PC-9 (cell line): ENCODE data around the gene RALGAPB. TPM values are rescaled to one million over a fixed set of nuclear protein-coding genes. Genes with fewer than 3 reads are reported as not detected.

ENCODE experiments used
- BruUV-seq: library from RNA; stranded (reverse); fragments of 400-500 nt; replicated peaks from 2 replicates; lab custom pipeline; 2021; lab: Mats Ljungman, UMichigan
- CTCF ChIA-PET: fragments of 300-600 bp; sonication (Branson Sonifier 250); formaldehyde crosslinking; loops from one replicate; lab custom pipeline; 2022; ENCODE audit warnings: antibody characterized with exemption; lab: Charles Lee
- POLR2A ChIA-PET: fragments of 300-600 bp; sonication (Branson Sonifier 250); formaldehyde crosslinking; loops from one replicate; lab custom pipeline; 2022; ENCODE audit warnings: antibody characterized with exemption; ENCODE audit not compliant: unreplicated experiment; lab: Charles Lee
- DNase-seq, 2 experiments: peaks; one replicate each; pipeline versions ENCODE4 v3.0.0 to v3.0.0-alpha.2; 2015 to 2022; ENCODE audit warnings: mixed read lengths in 1 of 2
- H2AFZ ChIP-seq: fragments of 200-600 bp; sonication (generic); 2 replicates; pipeline ENCODE4 v1.8.1; 2017; ENCODE audit warnings: antibody characterized with exemption
- H3F3A ChIP-seq: fragments of 200-600 bp; sonication (generic); 2 replicates; pipeline ENCODE4 v1.8.1; 2017; ENCODE audit warnings: antibody characterized with exemption, mild to moderate bottlenecking, low read depth; ENCODE audit not compliant: insufficient read depth
- H3K27ac ChIP-seq: fragments of 200-600 bp; sonication (generic); 2 replicates; pipeline ENCODE4 v1.6.1; 2016; ENCODE audit warnings: mixed run types
- H3K27me3 ChIP-seq: fragments of 200-600 bp; sonication (generic); 2 replicates; pipeline ENCODE4 v1.6.1; 2016; ENCODE audit warnings: low read depth, mixed run types; ENCODE audit not compliant: insufficient read depth
- H3K36me3 ChIP-seq: fragments of 200-600 bp; sonication (generic); 2 replicates; pipeline ENCODE4 v1.6.1; 2016; ENCODE audit warnings: low read depth, mixed run types
- H3K4me1 ChIP-seq: fragments of 200-600 bp; sonication (generic); replicated peaks from 2 replicates; pipeline ENCODE4 v1.6.1; 2016; ENCODE audit warnings: mixed run types; ENCODE audit not compliant: insufficient read depth
- H3K4me2 ChIP-seq: fragments of 200-600 bp; sonication (generic); 2 replicates; pipeline ENCODE4 v1.6.1; 2017; ENCODE audit warnings: mixed run types
- H3K4me3 ChIP-seq: fragments of 200-600 bp; sonication (generic); 2 replicates; pipeline ENCODE4 v1.6.1; 2016; ENCODE audit warnings: mixed run types
- H3K79me2 ChIP-seq: fragments of 200-600 bp; sonication (generic); 2 replicates; pipeline ENCODE4 v1.6.1; 2017; ENCODE audit warnings: low read depth, mixed run types
- H3K9me2 ChIP-seq: fragments of 200-600 bp; sonication (generic); 2 replicates; pipeline ENCODE4 v1.8.1; 2017; ENCODE audit warnings: mild to moderate bottlenecking; ENCODE audit not compliant: insufficient read depth
- H3K9me3 ChIP-seq: fragments of 200-600 bp; sonication (generic); 2 replicates; pipeline ENCODE4 v1.8.1; 2016; ENCODE audit warnings: low read depth; ENCODE audit not compliant: insufficient read depth
- H4K20me1 ChIP-seq: fragments of 200-600 bp; sonication (generic); 2 replicates; pipeline ENCODE4 v1.8.1; 2017; ENCODE audit not compliant: insufficient read depth
- EZH2 ChIP-seq: fragments of 200-600 bp; sonication (generic); IDR thresholded peaks from 2 replicates; pipeline ENCODE4 v1.8.0; 2017; ENCODE audit warnings: antibody characterized with exemption, low read depth
- intact Hi-C: fragments of 100-400 bp; cut with micrococcal nuclease; formaldehyde crosslinking; loops from one replicate; pipeline ENCODE4 v1.10.0; 2022; ENCODE audit not compliant: unreplicated experiment
- total RNA-seq: library from RNA; stranded (reverse); gene quantifications from 2 replicates; pipeline ENCODE4 v1.2.3, GENCODE V29; 2021
- TF ChIP-seq, protein P1 (sequence below): fragments of 200-600 bp; sonication (generic); conservative IDR thresholded peaks from 2 replicates; pipeline ENCODE4 v1.6.1; 2017; ENCODE audit warnings: mixed run types, antibody characterized with exemption, mild to moderate bottlenecking, moderate library complexity

The RALGAPB gene
- total RNA-seq, 1 experiment from 2014 or later, result 40.2 TPM

DNA sequence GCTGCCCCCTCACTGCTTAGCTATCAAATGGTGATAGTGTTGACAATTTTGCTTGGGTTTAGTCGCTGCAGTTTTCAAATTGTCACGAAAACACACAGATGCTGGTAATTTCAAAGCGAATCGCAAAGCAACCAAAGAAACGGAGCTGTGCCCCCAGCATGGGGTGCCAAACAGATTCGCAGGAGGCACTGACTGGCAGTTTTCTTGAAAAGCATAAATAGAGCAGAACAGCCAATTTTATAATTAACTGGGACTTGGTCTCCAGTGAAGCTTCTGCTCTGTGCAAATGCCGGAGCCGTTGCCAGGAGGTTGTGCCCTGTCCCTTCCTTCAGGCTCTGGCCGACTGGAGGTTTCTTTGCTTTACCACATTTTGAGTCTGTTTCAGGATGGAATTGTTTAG lies 147.8 kb downstream of the RALGAPB start:
- no peak overlapping the region for H2AFZ ChIP-seq
- no TSS peak for BruUV-seq
- H3K9me3 ChIP-seq, result no peaks in the 10 kb centered on the region
- H3K4me2 ChIP-seq, result no peak overlapping the region
- ChIA-PET CTCF (no interaction called here), POLR2A (no interaction called here)
- peaks cover 21% of the 10 kb centered on the region for H3K4me1 ChIP-seq
- no peak for DNase-seq
- no peak overlapping the region for H3K4me3 ChIP-seq
- H3K36me3 ChIP-seq, result no peaks in the 10 kb centered on the region
- TF ChIP-seq, protein P1, sequence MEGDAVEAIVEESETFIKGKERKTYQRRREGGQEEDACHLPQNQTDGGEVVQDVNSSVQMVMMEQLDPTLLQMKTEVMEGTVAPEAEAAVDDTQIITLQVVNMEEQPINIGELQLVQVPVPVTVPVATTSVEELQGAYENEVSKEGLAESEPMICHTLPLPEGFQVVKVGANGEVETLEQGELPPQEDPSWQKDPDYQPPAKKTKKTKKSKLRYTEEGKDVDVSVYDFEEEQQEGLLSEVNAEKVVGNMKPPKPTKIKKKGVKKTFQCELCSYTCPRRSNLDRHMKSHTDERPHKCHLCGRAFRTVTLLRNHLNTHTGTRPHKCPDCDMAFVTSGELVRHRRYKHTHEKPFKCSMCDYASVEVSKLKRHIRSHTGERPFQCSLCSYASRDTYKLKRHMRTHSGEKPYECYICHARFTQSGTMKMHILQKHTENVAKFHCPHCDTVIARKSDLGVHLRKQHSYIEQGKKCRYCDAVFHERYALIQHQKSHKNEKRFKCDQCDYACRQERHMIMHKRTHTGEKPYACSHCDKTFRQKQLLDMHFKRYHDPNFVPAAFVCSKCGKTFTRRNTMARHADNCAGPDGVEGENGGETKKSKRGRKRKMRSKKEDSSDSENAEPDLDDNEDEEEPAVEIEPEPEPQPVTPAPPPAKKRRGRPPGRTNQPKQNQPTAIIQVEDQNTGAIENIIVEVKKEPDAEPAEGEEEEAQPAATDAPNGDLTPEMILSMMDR, result no peak
- no peak for TF ChIP-seq EZH2
- H3K79me2 ChIP-seq, result no peaks in the 10 kb centered on the region
- H3K9me2 ChIP-seq, result no peaks in the 10 kb centered on the region
- H3K27ac ChIP-seq, result no peak overlapping the region
- no peaks in the 10 kb centered on the region for H4K20me1 ChIP-seq
- no peaks in the 10 kb centered on the region for H3K27me3 ChIP-seq
- peaks cover 18% of the 10 kb centered on the region for H3F3A ChIP-seq
- intact Hi-C loops, result no loop called here

DNA sequence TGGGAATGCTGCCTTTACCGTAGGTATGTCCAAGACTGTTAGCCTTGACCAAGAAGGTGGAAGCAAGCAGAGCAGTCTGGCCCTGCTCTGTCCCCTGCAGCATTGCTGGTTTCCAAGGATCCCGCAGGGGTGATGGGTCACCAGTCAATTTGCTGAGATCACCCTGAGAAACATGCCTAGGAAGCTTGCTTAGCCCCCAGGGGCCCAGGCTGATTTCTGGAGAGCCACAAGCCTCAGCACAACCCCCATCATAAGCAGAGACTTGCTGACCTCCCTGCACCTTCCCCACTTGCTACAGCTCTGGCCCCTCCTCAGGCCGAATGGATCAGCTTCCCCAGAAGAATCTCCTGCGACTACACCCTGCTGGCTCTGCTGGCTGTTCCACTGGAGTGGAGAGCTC lies 150.4 kb downstream of the RALGAPB start:
- Histone ChIP-seq H3K4me1 (0 out of 2 replicates have a peak, but pooled peaks cover under 1% of the 10 kb centered on the region), H3K4me3 (no peak overlapping the region), H4K20me1 (no peaks in the 10 kb centered on the region), H3K36me3 (no peaks in the 10 kb centered on the region), H3K79me2 (no peaks in the 10 kb centered on the region), H3K9me3 (no peaks in the 10 kb centered on the region), H3F3A (peaks cover under 1% of the 10 kb centered on the region; the same call in 1 of the 2 replicates), H3K9me2 (no peaks in the 10 kb centered on the region), H3K27me3 (no peaks in the 10 kb centered on the region), H3K4me2 (no peak overlapping the region), H3K27ac (no peak overlapping the region), H2AFZ (no peak overlapping the region)
- ChIA-PET CTCF (no interaction called here), POLR2A (no interaction called here)
- DNase-seq, result no peak
- BruUV-seq, result no TSS peak
- TF ChIP-seq EZH2, result no peak
- TF ChIP-seq, protein P1, result no peak
- intact Hi-C loops, result no loop called here

DNA sequence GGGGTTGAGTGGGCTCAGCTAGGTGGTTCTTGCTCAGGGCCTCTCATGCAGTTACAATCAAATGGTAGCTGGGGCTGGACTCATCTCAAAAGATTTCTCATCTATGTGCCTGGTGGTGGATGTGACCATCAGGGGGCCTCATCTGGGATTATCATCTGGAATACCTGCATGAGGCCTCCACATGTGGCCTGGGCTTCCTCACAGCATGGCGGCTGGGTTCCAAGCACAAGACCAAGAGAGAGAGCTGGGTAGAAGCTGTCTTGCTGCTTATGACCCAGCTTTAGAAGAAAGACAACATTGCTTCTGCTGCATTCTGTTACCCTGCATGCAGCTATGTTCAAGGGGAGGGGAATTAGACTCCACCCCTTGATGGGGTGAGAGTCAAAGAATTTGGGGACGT lies 151.4 kb downstream of the RALGAPB start:
- no peaks in the 10 kb centered on the region for H3K79me2 ChIP-seq
- H3K27ac ChIP-seq, result no peak overlapping the region
- no peak for DNase-seq
- ChIA-PET CTCF (no interaction called here), POLR2A (no interaction called here)
- H3F3A ChIP-seq, result no peaks in the 10 kb centered on the region
- no peaks in the 10 kb centered on the region for H3K9me3 ChIP-seq
- no peaks in the 10 kb centered on the region for H3K36me3 ChIP-seq
- no peaks in the 10 kb centered on the region for H3K9me2 ChIP-seq
- no peaks in the 10 kb centered on the region for H3K27me3 ChIP-seq
- no peak overlapping the region for H3K4me3 ChIP-seq
- intact Hi-C loops, result no loop called here
- TF ChIP-seq, protein P1, result no peak
- TF ChIP-seq EZH2, result no peak
- H4K20me1 ChIP-seq, result no peaks in the 10 kb centered on the region
- no TSS peak for BruUV-seq
- no peak overlapping the region for H3K4me2 ChIP-seq
- H2AFZ ChIP-seq, result no peak overlapping the region
- peaks cover 6% of the 10 kb centered on the region for H3K4me1 ChIP-seq
